GM10266 (cell line): ENCODE results near the gene RYR1.

Source experiments
- DNase-seq: peaks from one replicate; pipeline ENCODE4 v3.0.0; 2012; ENCODE audit errors: extremely low spot score
- CTCF ChIP-seq: IDR thresholded peaks from 2 replicates; pipeline ENCODE4 v1.5.1; 2012; ENCODE audit warnings: mild to moderate bottlenecking, low read depth; ENCODE audit not compliant: control insufficient read depth, insufficient read depth; ENCODE audit errors: missing control alignments

RYR1 gene

GRCh38 chr19:38615007-38615581 is 181.6 kb downstream of the RYR1 start:
- TF ChIP-seq CTCF, result no peak
- DNase-seq, result no peak

- TF ChIP-seq CTCF, result no peak
- DNase-seq, result no peak
Observed at GRCh38 chr19:38616265-38616664, 182.8 kb downstream of the RYR1 start.

GRCh38 chr19:38617283-38617763 is 183.8 kb downstream of the RYR1 start:
- DNase-seq, result no peak
- no peak for TF ChIP-seq CTCF

GRCh38 chr19:38617764-38618589 is 184.5 kb downstream of the RYR1 start, which contains the start of gene MAP4K1:
Gene MAP4K1, minus strand, starts transcription at chr19:38617953. Its CDS starts 58 bp downstream, at chr19:38617895.
- no peak for TF ChIP-seq CTCF
- DNase-seq, result peak; percentile 83

GRCh38 chr19:38618590-38619360 is 185.3 kb downstream of the RYR1 start, which contains the start of gene EIF3K:
Gene EIF3K, plus strand, starts transcription at chr19:38619188. Its CDS starts 81 bp downstream, at chr19:38619269.
- DNase-seq, result peak; percentile 96

More at GRCh38 chr19:38618590-38619360, 185.3 kb downstream of the RYR1 start, which contains the start of gene EIF3K:
- TF ChIP-seq CTCF, result no peak
